Kidney (tissue), 14 donors: ENCODE measurements around the gene CDH11. TPM values are rescaled to one million over a fixed set of nuclear protein-coding genes. Genes with fewer than 3 reads are reported as not detected.

Experiments used
- DNase-seq, 5 donors: peaks; one replicate each; pipeline ENCODE4 v3.0.0-alpha.2; 2013 to 2020
- FAIRE-seq: peaks from 2 replicates; lab custom pipeline; 2012; peaks lifted over from hg19 to GRCh38; lab: Jason Lieb, UNC
- H3K27ac ChIP-seq, 2 donors: one replicate each; pipeline ENCODE4 v1.7.0; 2013; ENCODE audit warnings: low read depth in 2 of 2, low read length in 2 of 2, inconsistent platforms in 1 of 2
- H3K27me3 ChIP-seq: one replicate; pipeline ENCODE4 v1.7.1; 2013; ENCODE audit warnings: low read length, inconsistent platforms; ENCODE audit not compliant: control insufficient read depth, insufficient read depth
- H3K36me3 ChIP-seq, 3 donors: one replicate each; pipeline versions ENCODE4 v1.7.0 to v1.7.1; 2013; ENCODE audit warnings: low read length in 3 of 3, control low read depth in 1 of 3, inconsistent platforms in 1 of 3; ENCODE audit not compliant: insufficient read depth in 3 of 3, control insufficient read depth in 2 of 3
- H3K4me1 ChIP-seq, 3 donors: one replicate each; pipeline versions ENCODE4 v1.7.0 to v1.7.1; 2013; ENCODE audit warnings: low read length in 3 of 3, inconsistent platforms in 1 of 3, low read depth in 1 of 3; ENCODE audit not compliant: control insufficient read depth in 2 of 3, insufficient read depth in 2 of 3
- H3K4me3 ChIP-seq, 3 donors: one replicate each; pipeline versions ENCODE4 v1.7.0 to v1.8.1; 2013; ENCODE audit warnings: low read length in 3 of 3, control low read depth in 1 of 3, inconsistent platforms in 1 of 3
- H3K9ac ChIP-seq, 3 donors: one replicate each; pipeline versions ENCODE4 v1.7.0 to v1.7.1; 2013; ENCODE audit warnings: low read length in 3 of 3, control low read depth in 1 of 3, inconsistent platforms in 1 of 3
- H3K9me3 ChIP-seq, 3 donors: one replicate each; pipeline versions ENCODE4 v1.7.0 to v1.7.1; 2013; ENCODE audit warnings: low read length in 3 of 3, control low read depth in 1 of 3, inconsistent platforms in 1 of 3; ENCODE audit not compliant: control insufficient read depth in 2 of 3, insufficient read depth in 1 of 3
- intact Hi-C: fragments of 100-400 bp; cut with DNase I; formaldehyde crosslinking; loops from one replicate; pipeline ENCODE4 v1.11.1; 2022
- polyA plus RNA-seq: library from polyadenylated mRNA; stranded (reverse); fragments of 350-450 nt; fragmentation: Illumina TruSeq; extraction: RNeasy Lipid Tissue Mini Kit (QIAGEN cat#74804); gene quantifications from one replicate; pipeline ENCODE4 v1.2.3, GENCODE V29; 2014; ENCODE audit warnings: low read depth, low replicate concordance; ENCODE audit not compliant: insufficient read depth
- total RNA-seq: library from RNA; stranded (reverse); fragmentation: NEBNext Ultra II Directional; extraction: Animal tissue kit (Norgen Biotek cat#: 25700); gene quantifications from one replicate; pipeline ENCODE4 v1.2.1, GENCODE V29; 2021
- TF ChIP-seq, protein P1 (sequence below): IDR thresholded peaks from 3 replicates; pipeline ENCODE4 v1.5.1; 2012; ENCODE audit warnings: mild to moderate bottlenecking, moderate library complexity, borderline replicate concordance; ENCODE audit not compliant: insufficient read depth; ENCODE audit errors: extremely low read depth
- donor health status: control.
- donor health status: control.
- donor health status: control.
- donor health status: control.
- donor health status: control.
- donor health status: DM: yes; HTN: yes; CAD: no.
- donor health status: Normal renal cell carcinoma (clear cell type).

CDH11 gene
- total and polyA plus RNA-seq, 2 donors from 2014 or later: 3.0 to 44.9 TPM

DNA sequence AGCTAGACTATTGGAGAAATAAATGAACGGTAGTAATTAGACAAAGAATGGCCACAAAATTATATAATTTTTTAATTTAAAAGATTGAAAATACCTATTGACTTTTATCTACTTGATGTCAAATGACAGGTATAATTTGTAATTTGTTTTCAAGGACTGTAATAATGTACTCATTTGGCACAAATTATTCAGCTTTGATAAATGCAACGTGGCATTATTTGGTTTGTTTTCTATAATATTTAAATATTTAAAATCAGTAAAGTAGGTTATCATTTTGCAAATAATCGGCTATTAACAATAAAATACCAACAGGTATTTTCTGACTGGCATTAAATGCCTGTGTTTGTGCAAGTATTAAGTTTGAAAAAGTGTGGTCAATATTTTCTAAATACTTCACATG lies 60.6 kb downstream of the CDH11 start:
- Histone ChIP-seq H3K4me1 (no peaks in the 10 kb centered on the region), H3K4me3 (no peak overlapping the region), H3K9me3 (no peaks in the 10 kb centered on the region), H3K27me3 (no peaks in the 10 kb centered on the region), H3K36me3 (no peaks in the 10 kb centered on the region), H3K27ac (no peak overlapping the region), H3K9ac (no peak overlapping the region)
- TF ChIP-seq, protein P1, sequence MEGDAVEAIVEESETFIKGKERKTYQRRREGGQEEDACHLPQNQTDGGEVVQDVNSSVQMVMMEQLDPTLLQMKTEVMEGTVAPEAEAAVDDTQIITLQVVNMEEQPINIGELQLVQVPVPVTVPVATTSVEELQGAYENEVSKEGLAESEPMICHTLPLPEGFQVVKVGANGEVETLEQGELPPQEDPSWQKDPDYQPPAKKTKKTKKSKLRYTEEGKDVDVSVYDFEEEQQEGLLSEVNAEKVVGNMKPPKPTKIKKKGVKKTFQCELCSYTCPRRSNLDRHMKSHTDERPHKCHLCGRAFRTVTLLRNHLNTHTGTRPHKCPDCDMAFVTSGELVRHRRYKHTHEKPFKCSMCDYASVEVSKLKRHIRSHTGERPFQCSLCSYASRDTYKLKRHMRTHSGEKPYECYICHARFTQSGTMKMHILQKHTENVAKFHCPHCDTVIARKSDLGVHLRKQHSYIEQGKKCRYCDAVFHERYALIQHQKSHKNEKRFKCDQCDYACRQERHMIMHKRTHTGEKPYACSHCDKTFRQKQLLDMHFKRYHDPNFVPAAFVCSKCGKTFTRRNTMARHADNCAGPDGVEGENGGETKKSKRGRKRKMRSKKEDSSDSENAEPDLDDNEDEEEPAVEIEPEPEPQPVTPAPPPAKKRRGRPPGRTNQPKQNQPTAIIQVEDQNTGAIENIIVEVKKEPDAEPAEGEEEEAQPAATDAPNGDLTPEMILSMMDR: no peak
- DNase-seq (no peak), FAIRE-seq (no peak)
- intact Hi-C loops: no loop called here

DNA sequence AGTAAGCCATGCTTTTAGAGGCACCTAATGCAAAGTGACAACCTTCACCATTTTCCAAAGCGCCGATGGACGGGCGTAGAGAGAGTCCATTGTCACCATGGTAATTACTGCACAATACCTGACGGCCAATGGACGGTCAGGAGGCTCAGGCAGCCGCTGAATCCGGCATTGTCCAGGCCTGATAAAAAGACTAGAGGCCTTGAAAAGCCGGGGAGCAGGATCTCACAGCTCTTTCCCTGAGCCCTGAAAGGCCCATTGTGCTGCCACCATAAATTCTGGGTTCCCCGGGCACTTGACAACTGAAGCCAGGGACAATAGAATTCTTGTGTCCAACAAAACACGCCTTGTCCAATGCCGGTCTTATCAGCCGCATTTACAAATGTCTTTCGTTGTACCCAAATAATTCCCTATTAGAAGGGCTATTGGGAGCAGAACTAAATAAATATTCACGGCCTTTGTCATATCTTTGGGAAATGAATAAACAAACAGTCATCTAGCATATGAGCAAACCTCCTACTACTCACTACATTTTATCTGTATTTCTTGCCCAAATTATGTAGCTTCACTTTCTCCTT lies 62.4 kb downstream of the CDH11 start:
- FAIRE-seq (no peak), DNase-seq (no peak)
- no peaks in the 10 kb centered on the region for H3K4me1 ChIP-seq
- H3K9ac ChIP-seq: no peak overlapping the region
- no peak overlapping the region for H3K4me3 ChIP-seq
- no peaks in the 10 kb centered on the region for H3K36me3 ChIP-seq
- H3K9me3 ChIP-seq: no peaks in the 10 kb centered on the region
- TF ChIP-seq, protein P1: no peak
- no peaks in the 10 kb centered on the region for H3K27me3 ChIP-seq
- intact Hi-C loops: no loop called here
- H3K27ac ChIP-seq: no peak overlapping the region

DNA sequence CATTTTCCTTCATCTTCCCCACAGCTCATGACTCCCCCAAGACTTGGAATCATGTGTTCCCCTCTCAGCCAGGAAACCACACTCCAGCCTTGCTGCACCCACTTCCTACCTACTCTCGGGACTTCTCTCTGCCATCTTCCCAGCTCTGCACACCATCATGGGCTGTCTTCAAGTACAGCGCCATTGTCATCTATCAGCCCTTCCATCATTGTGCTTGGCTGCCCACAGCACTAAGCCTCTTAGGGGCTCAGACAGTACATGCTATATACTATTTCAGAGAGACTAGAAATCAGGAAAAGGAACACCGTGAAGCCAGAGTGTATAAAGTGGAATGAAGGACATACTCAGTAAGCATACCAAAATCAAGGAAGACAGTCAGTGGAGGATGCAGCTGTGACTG lies 64.7 kb downstream of the CDH11 start:
- H3K36me3 ChIP-seq: peaks cover 0 to 4% (median 0%) of the 10 kb centered on the region in 3 donors
- no peaks in the 10 kb centered on the region for H3K27me3 ChIP-seq
- H3K9me3 ChIP-seq: no peaks in the 10 kb centered on the region
- FAIRE-seq (no peak), DNase-seq (no peak)
- H3K4me3 ChIP-seq: no peak overlapping the region
- H3K27ac ChIP-seq: no peak overlapping the region
- no peak overlapping the region for H3K9ac ChIP-seq
- intact Hi-C loops: no loop called here
- no peaks in the 10 kb centered on the region for H3K4me1 ChIP-seq
- TF ChIP-seq, protein P1: no peak

DNA sequence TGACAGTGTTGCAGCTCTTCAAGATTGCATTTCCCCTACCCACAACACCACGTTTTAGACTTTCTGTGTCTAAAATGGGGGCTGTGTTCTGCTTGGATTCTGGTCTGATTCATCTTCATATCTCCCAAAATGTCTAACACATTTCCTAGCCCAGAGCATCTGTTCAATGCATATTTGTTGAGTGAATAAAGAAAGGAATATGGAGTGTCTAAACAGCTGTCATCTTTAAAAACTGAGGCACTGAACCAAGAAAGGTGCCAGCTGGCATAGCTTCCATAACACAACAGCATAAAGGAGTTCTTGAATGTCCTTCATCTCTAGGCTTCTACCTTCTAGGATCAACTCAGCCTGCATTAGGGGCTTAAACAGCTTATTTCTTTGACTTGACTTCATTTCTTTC lies 67.4 kb downstream of the CDH11 start:
- no peak for FAIRE-seq

More for the DNA sequence above, 67.4 kb downstream of the CDH11 start:
- H3K27ac ChIP-seq: no peak overlapping the region
- TF ChIP-seq, protein P1: no peak
- H3K4me1 ChIP-seq: no peaks in the 10 kb centered on the region
- H3K9me3 ChIP-seq: no peaks in the 10 kb centered on the region
- DNase-seq: no peak
- H3K36me3 ChIP-seq: peaks cover 0 to 6% (median 0%) of the 10 kb centered on the region in 3 donors
- no peak overlapping the region for H3K9ac ChIP-seq
- no peak overlapping the region for H3K4me3 ChIP-seq
- no peaks in the 10 kb centered on the region for H3K27me3 ChIP-seq
- intact Hi-C loops: no loop called here
